Measurements from ENCODE around the gene SOCS2. TPM values are rescaled to one million over a fixed set of nuclear protein-coding genes. Genes with fewer than 3 reads are reported as not detected.
"Not testable (repeated sequence)": the region's sequence is repeated elsewhere in the genome, so short reads cannot be mapped to it uniquely, and the experiment has no call there.

SOCS2 gene
- total RNA-seq, 1 experiment from 2014 or later: not detected

DNA sequence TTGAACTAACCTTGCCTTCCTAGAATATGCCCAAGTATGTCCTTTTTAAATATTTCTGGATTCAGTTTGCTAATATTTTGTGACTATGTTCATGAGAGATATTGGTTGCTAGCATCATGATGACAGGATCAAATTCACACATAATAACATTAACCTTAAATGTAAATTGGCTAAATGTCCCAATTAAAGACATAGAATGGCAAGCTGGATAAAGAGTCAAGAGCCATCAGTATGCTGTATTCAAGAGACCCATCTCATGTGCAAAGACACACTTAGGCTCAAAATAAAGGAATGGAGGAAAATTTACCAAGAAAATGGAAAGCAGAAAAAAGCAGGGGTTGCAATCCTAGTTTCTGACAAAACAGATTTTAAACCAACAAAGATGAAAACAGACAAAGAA lies 14.6 kb upstream of the SOCS2 start:
- H4K20me1 ChIP-seq (ENCODE audit: insufficient read depth, low read depth, low read length); H3K4me2 ChIP-seq (ENCODE audit: low read depth, low read length, poor library complexity, severe bottlenecking); H3K36me3 ChIP-seq (ENCODE audit: insufficient read depth, low read length); H3K4me3 ChIP-seq (ENCODE audit: low read length); H3K79me2 ChIP-seq (ENCODE audit: low read length); DNase-seq; H3K27ac ChIP-seq (ENCODE audit: low read length); H3K9ac ChIP-seq (ENCODE audit: low read length); H2AFZ ChIP-seq (ENCODE audit: low read length); H3K9me3 ChIP-seq (ENCODE audit: low read length); H3K9me2 ChIP-seq (replicated peaks; ENCODE audit: insufficient read depth, low read length); H3K4me1 ChIP-seq (ENCODE audit: low read length); H3K27me3 ChIP-seq (ENCODE audit: low read length): not testable (repeated sequence)

GRCh38 chr12:93558685-93559084 lies 13.8 kb upstream of the SOCS2 start:
- H3K36me3 ChIP-seq (ENCODE audit: insufficient read depth, low read length); H2AFZ ChIP-seq (ENCODE audit: low read length); H3K4me2 ChIP-seq (ENCODE audit: low read depth, low read length, poor library complexity, severe bottlenecking); DNase-seq; H3K4me3 ChIP-seq (ENCODE audit: low read length); H3K9me2 ChIP-seq (replicated peaks; ENCODE audit: insufficient read depth, low read length); H3K79me2 ChIP-seq (ENCODE audit: low read length); H4K20me1 ChIP-seq (ENCODE audit: insufficient read depth, low read depth, low read length); H3K9me3 ChIP-seq (ENCODE audit: low read length); H3K4me1 ChIP-seq (ENCODE audit: low read length); H3K9ac ChIP-seq (ENCODE audit: low read length); H3K27me3 ChIP-seq (ENCODE audit: low read length); H3K27ac ChIP-seq (ENCODE audit: low read length): not testable (repeated sequence)

DNA sequence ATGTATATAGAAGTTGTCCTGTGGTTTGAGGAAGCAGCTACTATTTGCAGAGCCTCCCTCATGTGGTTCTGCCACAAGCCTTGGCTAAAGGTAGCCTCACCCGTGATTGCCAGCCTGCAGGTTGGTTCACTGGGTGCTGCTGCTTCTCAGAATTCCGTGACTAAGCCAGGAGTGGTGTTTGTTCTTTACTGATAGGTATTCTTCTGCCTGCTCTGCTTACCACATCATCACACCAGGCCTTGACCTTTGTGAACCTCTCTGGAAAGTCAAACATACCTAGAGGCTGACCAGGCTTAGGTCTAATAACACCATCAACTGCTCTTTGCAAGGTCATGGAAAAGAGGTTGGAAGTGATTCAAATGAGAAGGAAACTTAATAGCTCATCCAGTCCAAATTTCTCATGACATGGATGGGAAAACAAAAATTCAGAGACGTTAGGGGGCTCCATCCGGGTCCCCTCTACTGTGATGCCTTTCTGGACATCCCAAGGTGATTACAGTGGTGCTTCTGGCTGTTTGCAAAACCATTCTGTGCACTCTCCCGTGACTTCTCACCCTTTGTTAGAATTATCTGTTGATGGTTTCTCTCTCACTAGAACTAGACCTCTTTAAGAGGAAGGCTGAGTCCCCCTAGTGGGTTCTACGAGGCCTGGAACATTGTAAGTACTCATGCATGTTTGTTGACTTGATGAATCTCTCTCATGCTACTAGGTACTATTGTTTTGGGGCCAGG lies 8.5 kb upstream of the SOCS2 start:
- H3K4me2 ChIP-seq (ENCODE audit: low read depth, low read length, poor library complexity, severe bottlenecking): no peak overlapping the region
- no peak overlapping the region for H3K4me3 ChIP-seq (ENCODE audit: low read length)
- peak; percentile 66 for DNase-seq
- H4K20me1 ChIP-seq (ENCODE audit: insufficient read depth, low read depth, low read length): peaks cover 3% of the 10 kb centered on the region; the same call in 1 of the 2 replicates
- H3K27ac ChIP-seq (ENCODE audit: low read length): no peak overlapping the region
- no peaks in the 10 kb centered on the region for H3K36me3 ChIP-seq (ENCODE audit: insufficient read depth, low read length)
- H2AFZ ChIP-seq (ENCODE audit: low read length): no peak overlapping the region
- H3K9ac ChIP-seq (ENCODE audit: low read length): no peak overlapping the region
- no peaks in the 10 kb centered on the region for H3K9me3 ChIP-seq (ENCODE audit: low read length)
- H3K27me3 ChIP-seq (ENCODE audit: low read length): no peaks in the 10 kb centered on the region
- no peaks in the 10 kb centered on the region for H3K79me2 ChIP-seq (ENCODE audit: low read length)
- H3K9me2 ChIP-seq (replicated peaks; ENCODE audit: insufficient read depth, low read length): no peaks in the 10 kb centered on the region
- H3K4me1 ChIP-seq (ENCODE audit: low read length): no peaks in the 10 kb centered on the region

DNA sequence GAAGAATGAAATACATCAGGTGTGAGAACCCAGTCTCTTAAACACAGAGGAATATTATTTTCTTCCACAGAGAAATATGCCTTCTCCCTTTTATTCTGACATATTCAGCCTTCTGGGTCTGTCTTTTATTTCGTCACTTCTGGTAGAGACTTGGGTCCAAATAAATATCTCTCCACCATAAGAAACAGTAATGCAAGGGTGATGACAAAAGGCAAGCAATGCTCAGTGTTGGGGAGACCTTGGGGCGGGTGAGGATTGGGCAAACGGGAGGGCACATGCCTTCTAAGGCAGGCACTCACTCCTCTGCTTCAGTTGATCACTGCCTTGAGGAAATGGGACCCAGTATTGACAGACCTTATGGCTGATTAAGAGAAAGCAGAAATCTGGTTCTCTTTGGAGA lies 6.7 kb upstream of the SOCS2 start:
- Histone ChIP-seq H3K36me3 (ENCODE audit: insufficient read depth, low read length) (no peaks in the 10 kb centered on the region), H3K9me2 (replicated peaks; ENCODE audit: insufficient read depth, low read length) (no peaks in the 10 kb centered on the region), H3K27ac (ENCODE audit: low read length) (no peak overlapping the region), H3K4me3 (ENCODE audit: low read length) (no peak overlapping the region), H3K4me1 (ENCODE audit: low read length) (peaks cover 14% of the 10 kb centered on the region), H3K9ac (ENCODE audit: low read length) (no peak overlapping the region), H3K79me2 (ENCODE audit: low read length) (no peaks in the 10 kb centered on the region), H2AFZ (ENCODE audit: low read length) (no peak overlapping the region), H4K20me1 (ENCODE audit: insufficient read depth, low read depth, low read length) (peaks cover 3% of the 10 kb centered on the region; the same call in 1 of the 2 replicates), H3K9me3 (ENCODE audit: low read length) (no peaks in the 10 kb centered on the region), H3K27me3 (ENCODE audit: low read length) (no peaks in the 10 kb centered on the region), H3K4me2 (ENCODE audit: low read depth, low read length, poor library complexity, severe bottlenecking) (no peak overlapping the region)
- DNase-seq: no peak

DNA sequence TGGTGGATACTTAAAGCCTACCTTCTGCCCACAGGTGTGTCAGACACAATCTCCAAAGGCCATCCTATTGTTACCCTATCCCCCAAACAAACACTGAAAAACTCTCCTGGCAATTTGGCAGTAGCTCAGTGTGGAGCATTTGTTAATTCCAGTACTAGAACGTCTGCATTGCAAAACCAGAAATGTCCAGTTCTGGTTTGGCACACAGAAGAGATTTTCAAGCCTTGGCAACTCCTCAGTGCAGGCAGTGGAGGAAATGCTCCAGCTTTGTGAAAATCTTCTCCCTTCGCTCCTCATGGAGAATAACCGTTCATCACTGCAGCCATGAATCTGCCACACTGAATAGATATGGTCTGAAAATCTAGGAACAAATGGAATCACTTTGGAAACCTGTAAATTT lies 5.3 kb upstream of the SOCS2 start:
- no peak for DNase-seq
- H3K4me2 ChIP-seq (ENCODE audit: low read depth, low read length, poor library complexity, severe bottlenecking): no peak overlapping the region
- no peak overlapping the region for H3K4me3 ChIP-seq (ENCODE audit: low read length)
- H3K27me3 ChIP-seq (ENCODE audit: low read length): no peaks in the 10 kb centered on the region
- H3K9ac ChIP-seq (ENCODE audit: low read length): no peak overlapping the region
- no peaks in the 10 kb centered on the region for H3K79me2 ChIP-seq (ENCODE audit: low read length)
- H3K9me3 ChIP-seq (ENCODE audit: low read length): no peaks in the 10 kb centered on the region
- H3K36me3 ChIP-seq (ENCODE audit: insufficient read depth, low read length): no peaks in the 10 kb centered on the region
- H3K9me2 ChIP-seq (replicated peaks; ENCODE audit: insufficient read depth, low read length): no peaks in the 10 kb centered on the region
- peaks cover 3% of the 10 kb centered on the region; the same call in 1 of the 2 replicates for H4K20me1 ChIP-seq (ENCODE audit: insufficient read depth, low read depth, low read length)
- peaks cover 21% of the 10 kb centered on the region for H3K4me1 ChIP-seq (ENCODE audit: low read length)
- no peak overlapping the region for H3K27ac ChIP-seq (ENCODE audit: low read length)
- no peak overlapping the region for H2AFZ ChIP-seq (ENCODE audit: low read length)

- no peaks in the 10 kb centered on the region for H3K9me2 ChIP-seq (replicated peaks; ENCODE audit: insufficient read depth, low read length)
- H3K4me1 ChIP-seq (ENCODE audit: low read length): peaks cover 21% of the 10 kb centered on the region
- no peaks in the 10 kb centered on the region for H3K9me3 ChIP-seq (ENCODE audit: low read length)
- DNase-seq: no peak
- peaks cover 3% of the 10 kb centered on the region; the same call in 1 of the 2 replicates for H4K20me1 ChIP-seq (ENCODE audit: insufficient read depth, low read depth, low read length)
- no peaks in the 10 kb centered on the region for H3K27me3 ChIP-seq (ENCODE audit: low read length)
- H3K9ac ChIP-seq (ENCODE audit: low read length): no peak overlapping the region
- H3K36me3 ChIP-seq (ENCODE audit: insufficient read depth, low read length): no peaks in the 10 kb centered on the region
- no peak overlapping the region for H2AFZ ChIP-seq (ENCODE audit: low read length)
- no peak overlapping the region for H3K4me3 ChIP-seq (ENCODE audit: low read length)
- H3K79me2 ChIP-seq (ENCODE audit: low read length): no peaks in the 10 kb centered on the region
- H3K4me2 ChIP-seq (ENCODE audit: low read depth, low read length, poor library complexity, severe bottlenecking): no peak overlapping the region
- H3K27ac ChIP-seq (ENCODE audit: low read length): no peak overlapping the region
Observed at GRCh38 chr12:93568091-93568490, 4.4 kb upstream of the SOCS2 start.

DNA sequence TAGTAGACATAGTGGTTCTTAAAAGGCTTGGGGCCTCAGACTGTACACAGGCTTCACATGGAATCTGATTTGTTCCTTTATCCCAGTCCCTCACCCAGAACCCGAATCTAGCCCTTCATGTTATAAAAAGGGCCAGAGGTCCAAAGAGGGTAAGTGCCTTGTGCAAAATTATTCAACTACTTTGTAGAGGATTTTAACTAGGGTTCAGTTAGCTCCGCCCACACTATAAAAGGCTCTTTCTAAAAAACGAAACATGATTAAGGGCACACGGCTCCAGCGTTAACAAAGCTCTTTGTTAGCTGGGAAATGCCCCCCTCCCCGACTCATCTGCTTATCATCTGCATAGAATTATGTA lies 3.2 kb upstream of the SOCS2 start:
- Histone ChIP-seq H3K36me3 (ENCODE audit: insufficient read depth, low read length) (no peaks in the 10 kb centered on the region), H3K27ac (ENCODE audit: low read length) (no peak overlapping the region), H2AFZ (ENCODE audit: low read length) (no peak overlapping the region; the same call in 1 of the 2 replicates), H3K4me1 (ENCODE audit: low read length) (peaks cover 21% of the 10 kb centered on the region), H4K20me1 (ENCODE audit: insufficient read depth, low read depth, low read length) (peaks cover 3% of the 10 kb centered on the region; the same call in 1 of the 2 replicates), H3K9ac (ENCODE audit: low read length) (no peak overlapping the region), H3K9me3 (ENCODE audit: low read length) (no peaks in the 10 kb centered on the region), H3K79me2 (ENCODE audit: low read length) (no peaks in the 10 kb centered on the region), H3K9me2 (replicated peaks; ENCODE audit: insufficient read depth, low read length) (no peaks in the 10 kb centered on the region), H3K4me2 (ENCODE audit: low read depth, low read length, poor library complexity, severe bottlenecking) (peak overlapping the region; percentile 61), H3K4me3 (ENCODE audit: low read length) (peak overlapping the region; percentile 30; the same call in 1 of the 2 replicates), H3K27me3 (ENCODE audit: low read length) (no peaks in the 10 kb centered on the region)
- no peak for DNase-seq

- H3K9me3 ChIP-seq (ENCODE audit: low read length): no peaks in the 10 kb centered on the region
- no peak overlapping the region for H3K27ac ChIP-seq (ENCODE audit: low read length)
- H3K79me2 ChIP-seq (ENCODE audit: low read length): no peaks in the 10 kb centered on the region
- no peak overlapping the region; the same call in 1 of the 2 replicates for H2AFZ ChIP-seq (ENCODE audit: low read length)
- H3K27me3 ChIP-seq (ENCODE audit: low read length): no peaks in the 10 kb centered on the region
- peaks cover 3% of the 10 kb centered on the region; the same call in 1 of the 2 replicates for H4K20me1 ChIP-seq (ENCODE audit: insufficient read depth, low read depth, low read length)
- no peak overlapping the region for H3K9ac ChIP-seq (ENCODE audit: low read length)
- no peaks in the 10 kb centered on the region for H3K9me2 ChIP-seq (replicated peaks; ENCODE audit: insufficient read depth, low read length)
- H3K4me1 ChIP-seq (ENCODE audit: low read length): peaks cover 21% of the 10 kb centered on the region
- H3K4me2 ChIP-seq (ENCODE audit: low read depth, low read length, poor library complexity, severe bottlenecking): peak overlapping the region; percentile 61
- H3K36me3 ChIP-seq (ENCODE audit: insufficient read depth, low read length): no peaks in the 10 kb centered on the region
- peak overlapping the region; percentile 47 for H3K4me3 ChIP-seq (ENCODE audit: low read length)
- peak; percentile 84 for DNase-seq
Observed at GRCh38 chr12:93569656-93570551, 2.6 kb upstream of the SOCS2 start.
